ENCODE measurements around the gene FAM72A.
"Not testable (repeated sequence)": the region's sequence is repeated elsewhere in the genome, so short reads cannot be mapped to it uniquely, and the experiment has no call there.

The FAM72A gene

GRCh38 chr1:206210802-206211201, 8.2 kb upstream of the FAM72A start:
- DNase-seq, result not testable (repeated sequence)

GRCh38 chr1:206205569-206205968, 2.9 kb upstream of the FAM72A start:
- DNase-seq, result not testable (repeated sequence)

GRCh38 chr1:206204871-206205270, 2.2 kb upstream of the FAM72A start:
- not testable (repeated sequence) for DNase-seq

GRCh38 chr1:206204159-206204511, 1.5 kb upstream of the FAM72A start:
- not testable (repeated sequence) for DNase-seq

- peak; percentile 0 for DNase-seq
Measured at GRCh38 chr1:206203364-206204158, 922 bp upstream of the FAM72A start, which contains the start of gene SRGAP2. TSS of gene SRGAP2 (plus strand) at chr1:206203541. CDS start at chr1:206205971, 2,430 bp downstream.

- not testable (repeated sequence) for DNase-seq
Measured at GRCh38 chr1:206196748-206197424, 5.8 kb downstream of the FAM72A start.

- DNase-seq, result not testable (repeated sequence)
Measured at GRCh38 chr1:206195182-206195581, 7.5 kb downstream of the FAM72A start.

GRCh38 chr1:206186826-206187225, 15.8 kb downstream of the FAM72A start:
- DNase-seq, result not testable (repeated sequence)

GRCh38 chr1:206185778-206186177, 16.9 kb downstream of the FAM72A start:
- DNase-seq, result not testable (repeated sequence)

- not testable (repeated sequence) for DNase-seq
Measured at GRCh38 chr1:206183788-206184187, 18.9 kb downstream of the FAM72A start.

- not testable (repeated sequence) for DNase-seq
Measured at GRCh38 chr1:206182368-206183317, 20.0 kb downstream of the FAM72A start.

- DNase-seq, result not testable (repeated sequence)
Measured at GRCh38 chr1:206179666-206180065, 23.0 kb downstream of the FAM72A start.

- not testable (repeated sequence) for DNase-seq
Measured at GRCh38 chr1:206178061-206178989, 24.3 kb downstream of the FAM72A start.

GRCh38 chr1:206176114-206176502, 26.5 kb downstream of the FAM72A start:
- not testable (repeated sequence) for DNase-seq

GRCh38 chr1:206175459-206176113, 27.1 kb downstream of the FAM72A start:
- DNase-seq, result not testable (repeated sequence)

- not testable (repeated sequence) for DNase-seq
Measured at GRCh38 chr1:206174182-206174868, 28.3 kb downstream of the FAM72A start.

- DNase-seq, result not testable (repeated sequence)
Measured at GRCh38 chr1:206173110-206173719, 29.4 kb downstream of the FAM72A start.

- DNase-seq, result not testable (repeated sequence)
Measured at GRCh38 chr1:206169794-206170193, 32.8 kb downstream of the FAM72A start.

GRCh38 chr1:206167350-206168029, 35.1 kb downstream of the FAM72A start:
- not testable (repeated sequence) for DNase-seq
